GM10266 (cell line): Measurements from ENCODE around the gene GALNT16.

Source experiments
- DNase-seq: peaks from one replicate; pipeline ENCODE4 v3.0.0; 2012; ENCODE audit errors: extremely low spot score
- TF ChIP-seq, protein P1 (sequence below): IDR thresholded peaks from 2 replicates; pipeline ENCODE4 v1.5.1; 2012; ENCODE audit warnings: mild to moderate bottlenecking, low read depth; ENCODE audit not compliant: control insufficient read depth, insufficient read depth; ENCODE audit errors: missing control alignments

GALNT16 gene

DNA sequence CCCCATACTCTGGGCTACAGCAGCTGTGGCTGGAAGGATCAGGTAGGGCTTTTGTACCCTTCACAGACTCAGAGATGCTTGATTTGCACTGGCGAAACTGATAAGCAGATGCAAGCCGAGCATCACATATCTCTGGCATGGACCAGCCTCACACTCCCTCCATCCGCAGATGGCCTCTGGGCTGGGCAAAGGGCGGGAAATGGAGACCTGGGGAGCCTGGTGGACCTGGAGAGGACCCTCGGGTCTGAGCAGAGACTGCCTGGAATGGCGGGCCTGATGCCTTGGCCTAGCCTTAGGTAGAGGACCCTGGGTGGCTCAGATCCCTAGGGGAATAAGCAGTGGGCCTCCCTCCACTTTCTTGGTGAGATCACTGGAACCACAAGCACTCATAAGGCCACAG lies 53.2 kb downstream of the GALNT16 start:
- TF ChIP-seq, protein P1, sequence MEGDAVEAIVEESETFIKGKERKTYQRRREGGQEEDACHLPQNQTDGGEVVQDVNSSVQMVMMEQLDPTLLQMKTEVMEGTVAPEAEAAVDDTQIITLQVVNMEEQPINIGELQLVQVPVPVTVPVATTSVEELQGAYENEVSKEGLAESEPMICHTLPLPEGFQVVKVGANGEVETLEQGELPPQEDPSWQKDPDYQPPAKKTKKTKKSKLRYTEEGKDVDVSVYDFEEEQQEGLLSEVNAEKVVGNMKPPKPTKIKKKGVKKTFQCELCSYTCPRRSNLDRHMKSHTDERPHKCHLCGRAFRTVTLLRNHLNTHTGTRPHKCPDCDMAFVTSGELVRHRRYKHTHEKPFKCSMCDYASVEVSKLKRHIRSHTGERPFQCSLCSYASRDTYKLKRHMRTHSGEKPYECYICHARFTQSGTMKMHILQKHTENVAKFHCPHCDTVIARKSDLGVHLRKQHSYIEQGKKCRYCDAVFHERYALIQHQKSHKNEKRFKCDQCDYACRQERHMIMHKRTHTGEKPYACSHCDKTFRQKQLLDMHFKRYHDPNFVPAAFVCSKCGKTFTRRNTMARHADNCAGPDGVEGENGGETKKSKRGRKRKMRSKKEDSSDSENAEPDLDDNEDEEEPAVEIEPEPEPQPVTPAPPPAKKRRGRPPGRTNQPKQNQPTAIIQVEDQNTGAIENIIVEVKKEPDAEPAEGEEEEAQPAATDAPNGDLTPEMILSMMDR, result no peak
- no peak for DNase-seq

DNA sequence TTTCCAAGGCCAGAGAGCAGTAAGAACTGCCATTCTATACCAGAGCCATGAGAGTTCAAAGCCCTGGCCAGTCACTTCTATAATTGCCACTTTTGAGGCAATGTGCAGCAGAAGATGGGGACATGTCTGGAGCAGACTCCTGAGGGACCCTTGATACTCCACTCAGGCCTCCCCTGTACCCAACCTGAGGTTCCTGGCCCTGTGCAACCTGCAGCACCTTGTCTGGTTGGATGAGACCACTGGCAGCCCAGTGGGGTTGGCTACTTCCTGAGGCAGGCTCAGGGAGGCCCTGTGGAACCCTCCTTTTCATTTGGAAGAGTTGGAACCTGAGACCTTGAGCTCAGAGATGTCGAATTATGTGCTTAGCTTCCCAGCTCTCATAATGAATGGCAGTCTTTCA lies 54.4 kb downstream of the GALNT16 start:
- TF ChIP-seq, protein P1, result no peak
- no peak for DNase-seq

DNA sequence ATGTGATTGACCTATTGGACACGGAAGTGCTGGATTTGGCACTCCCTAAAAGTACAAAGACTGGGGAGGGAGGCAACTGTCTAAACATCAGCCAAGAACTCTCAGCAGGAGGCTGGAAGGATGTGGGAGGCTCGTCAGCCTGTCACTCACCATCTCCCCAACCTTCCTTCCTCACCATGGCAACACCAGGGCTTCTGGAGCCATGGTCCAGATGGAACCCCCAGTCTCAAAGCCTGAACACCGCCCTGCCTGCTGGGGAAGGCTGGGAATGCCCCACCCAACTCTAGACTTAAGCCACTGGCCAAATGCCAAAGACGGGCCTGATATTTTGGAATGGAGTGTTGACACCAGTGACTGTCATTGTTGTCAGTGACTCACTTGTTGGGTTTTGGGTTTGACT lies 55.3 kb downstream of the GALNT16 start:
- TF ChIP-seq, protein P1, result no peak
- no peak for DNase-seq

DNA sequence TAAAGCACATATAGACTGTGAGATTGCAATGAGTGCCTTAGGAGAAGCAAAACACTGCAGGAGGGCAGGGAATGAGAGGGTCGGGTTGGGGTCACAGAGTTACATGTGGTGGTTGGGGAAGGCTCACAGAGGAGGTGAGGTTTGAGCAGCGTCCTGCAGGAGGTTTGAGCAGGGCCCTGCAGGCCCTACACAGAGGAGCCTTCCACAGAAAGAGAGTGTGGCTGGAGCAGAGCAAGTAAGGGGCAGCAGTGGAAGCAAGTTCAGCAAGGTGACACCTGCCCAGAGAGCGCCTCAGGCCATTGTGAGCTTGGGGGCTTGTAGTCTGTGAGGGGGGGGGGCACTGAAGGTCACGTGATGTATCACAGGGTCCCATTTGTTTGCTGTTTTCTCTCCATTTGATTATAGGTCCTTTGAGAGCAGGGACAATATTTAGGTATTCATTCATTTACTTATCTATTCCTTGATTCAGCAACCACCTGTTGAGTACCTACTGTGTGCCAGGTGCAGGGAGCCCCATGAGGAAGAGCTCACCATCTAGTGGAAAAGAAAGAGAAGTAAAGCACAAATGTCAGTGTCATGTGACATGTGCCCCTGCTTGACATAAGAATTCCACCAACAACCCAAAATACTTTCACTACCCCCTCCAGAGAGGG lies 56.6 kb downstream of the GALNT16 start:
- DNase-seq, result no peak
- TF ChIP-seq, protein P1, result no peak

DNA sequence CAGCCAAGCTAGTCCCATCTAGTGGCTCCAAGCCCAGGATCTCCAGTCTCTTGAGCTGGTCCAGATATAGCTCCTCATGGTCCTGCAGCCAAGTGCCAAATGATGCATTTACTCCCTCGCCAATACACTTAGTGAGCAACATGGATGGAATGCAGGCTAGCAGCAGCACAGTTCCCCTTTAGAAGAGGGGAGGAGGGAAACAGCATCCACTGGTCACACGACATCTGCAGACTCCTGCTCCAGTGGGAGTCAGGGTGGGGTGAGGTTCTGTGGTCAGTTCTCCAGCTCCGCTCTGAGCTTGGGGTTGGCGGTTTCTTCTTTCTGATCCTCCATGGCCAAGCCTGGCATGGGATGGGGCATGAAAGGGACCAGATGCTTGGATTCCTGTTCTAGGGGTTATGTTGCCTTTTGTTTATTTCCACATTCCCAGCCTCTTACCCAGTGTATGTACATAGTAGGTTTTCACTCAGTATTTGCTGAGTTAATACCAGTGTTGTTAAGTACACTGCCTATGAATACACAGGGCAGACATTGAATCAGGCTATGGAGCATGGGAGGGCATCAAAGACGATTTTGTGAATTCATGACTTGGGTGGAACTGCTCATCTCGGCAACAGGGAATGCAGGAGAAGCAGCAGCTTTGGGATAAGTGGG lies 57.3 kb downstream of the GALNT16 start:
- no peak for DNase-seq
- TF ChIP-seq, protein P1, result no peak

DNA sequence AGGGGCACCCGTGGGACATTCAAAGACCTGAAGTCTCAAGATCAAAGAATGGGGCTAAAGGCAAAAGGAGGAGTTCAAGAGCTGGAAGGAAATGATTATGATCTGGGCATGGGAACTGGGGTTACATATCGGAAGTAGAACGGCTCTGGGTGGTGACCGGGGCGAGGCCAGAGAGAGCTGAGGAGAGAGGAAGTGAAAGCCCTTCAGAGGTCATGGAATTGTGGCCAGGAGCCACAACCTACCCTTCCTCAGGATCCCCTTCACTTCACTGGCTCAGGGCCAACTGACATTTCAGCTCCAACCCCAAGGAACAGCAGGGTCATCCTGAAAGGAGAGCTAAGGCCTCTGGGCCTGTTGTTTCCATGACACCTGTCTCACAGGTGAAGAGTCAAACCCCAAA lies 57.8 kb downstream of the GALNT16 start:
- DNase-seq, result no peak
- TF ChIP-seq, protein P1, result no peak

DNA sequence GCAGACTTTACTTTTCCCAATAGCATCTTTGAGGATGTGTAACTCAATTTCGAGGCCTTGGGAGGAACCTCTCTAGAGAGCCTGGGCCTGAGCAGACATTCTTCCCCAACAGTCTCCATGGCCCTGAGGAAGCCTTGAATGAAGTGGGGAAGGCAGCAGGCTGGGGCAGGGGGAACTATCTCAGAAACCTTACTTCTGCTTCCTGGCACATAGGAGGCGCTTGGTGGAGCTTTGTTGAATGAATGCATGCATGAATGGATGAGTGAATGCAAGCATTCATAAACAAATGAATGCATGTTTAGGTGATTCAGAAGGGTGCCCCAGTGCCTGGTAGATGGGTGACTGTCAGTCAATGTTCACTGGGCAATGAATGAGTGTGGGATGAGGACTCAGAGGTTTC lies 58.3 kb downstream of the GALNT16 start:
- TF ChIP-seq, protein P1, result no peak
- DNase-seq, result no peak
